AML-193 (cell line): Measurements from ENCODE around the gene MRPL27.

ENCODE experiments used
- DNase-seq, 2 experiments: peaks; one replicate each; lab custom pipeline; 2025; lab: John Stamatoyannopoulos, UW

MRPL27 gene

GRCh38 chr17:50386510-50386909 lies 13.5 kb upstream of the MRPL27 start:
- no peak for DNase-seq

- no peak for DNase-seq
Measured at GRCh38 chr17:50382931-50383330, 9.9 kb upstream of the MRPL27 start.

DNA sequence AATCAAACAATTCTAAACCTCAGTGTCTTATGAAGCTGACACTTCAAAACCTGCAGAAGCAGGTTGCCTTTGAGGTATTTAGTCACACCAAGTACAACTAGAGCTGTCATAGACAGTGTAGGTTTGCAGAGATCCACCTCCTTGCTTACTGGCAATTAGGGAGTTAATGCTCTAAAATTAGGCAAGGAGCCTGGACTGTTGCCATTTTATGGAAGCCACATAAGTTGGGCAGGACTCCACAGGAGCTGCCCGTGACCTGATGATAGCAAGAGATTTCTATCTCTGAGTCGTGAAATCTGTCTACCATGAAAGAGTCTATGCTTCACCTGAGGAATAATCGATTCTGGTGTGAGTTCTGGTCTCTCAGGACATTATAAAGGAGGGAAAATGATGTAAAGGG lies 8.9 kb upstream of the MRPL27 start:
- DNase-seq = no peak

GRCh38 chr17:50381260-50381815 lies 8.4 kb upstream of the MRPL27 start:
- DNase-seq = no peak

GRCh38 chr17:50380369-50381259 lies 7.6 kb upstream of the MRPL27 start:
- no peak for DNase-seq

DNA sequence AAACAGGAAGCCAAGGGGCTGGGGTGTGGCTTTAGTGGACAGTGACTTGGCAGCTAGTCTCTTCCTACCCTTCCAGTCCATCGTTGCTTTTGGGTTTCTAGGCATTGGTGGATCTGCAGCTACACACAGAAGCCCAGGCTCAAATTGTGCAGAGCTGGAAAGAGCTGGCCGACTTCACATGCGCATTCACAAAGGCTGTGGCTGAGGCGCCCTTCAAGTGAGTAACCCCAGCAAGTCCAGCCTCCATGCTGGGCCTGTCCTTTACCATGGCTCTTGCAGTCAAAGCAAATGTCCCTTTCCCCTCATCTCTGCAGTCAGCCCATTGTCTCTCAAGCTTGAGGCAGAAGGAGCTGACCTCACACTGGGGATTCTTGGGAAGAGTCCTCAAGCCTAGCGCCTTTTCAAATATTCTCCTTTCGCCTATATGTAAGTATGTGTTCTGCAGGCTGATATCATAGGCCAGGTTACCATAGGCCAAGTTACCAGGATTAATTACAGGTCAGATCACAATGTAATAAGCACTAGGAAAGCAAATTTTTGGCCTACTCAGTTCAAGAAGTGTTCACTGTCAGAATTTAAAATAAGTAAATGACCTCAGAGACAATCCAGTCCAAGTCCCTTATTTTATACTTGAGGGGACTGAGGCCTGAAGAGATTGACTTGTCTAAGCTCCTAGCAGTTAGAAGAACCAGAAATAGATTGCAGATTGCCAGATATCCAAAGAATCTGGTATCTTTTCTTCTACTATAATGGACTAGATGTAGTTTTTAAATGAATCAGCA lies 6.6 kb upstream of the MRPL27 start:
- no peak for DNase-seq

DNA sequence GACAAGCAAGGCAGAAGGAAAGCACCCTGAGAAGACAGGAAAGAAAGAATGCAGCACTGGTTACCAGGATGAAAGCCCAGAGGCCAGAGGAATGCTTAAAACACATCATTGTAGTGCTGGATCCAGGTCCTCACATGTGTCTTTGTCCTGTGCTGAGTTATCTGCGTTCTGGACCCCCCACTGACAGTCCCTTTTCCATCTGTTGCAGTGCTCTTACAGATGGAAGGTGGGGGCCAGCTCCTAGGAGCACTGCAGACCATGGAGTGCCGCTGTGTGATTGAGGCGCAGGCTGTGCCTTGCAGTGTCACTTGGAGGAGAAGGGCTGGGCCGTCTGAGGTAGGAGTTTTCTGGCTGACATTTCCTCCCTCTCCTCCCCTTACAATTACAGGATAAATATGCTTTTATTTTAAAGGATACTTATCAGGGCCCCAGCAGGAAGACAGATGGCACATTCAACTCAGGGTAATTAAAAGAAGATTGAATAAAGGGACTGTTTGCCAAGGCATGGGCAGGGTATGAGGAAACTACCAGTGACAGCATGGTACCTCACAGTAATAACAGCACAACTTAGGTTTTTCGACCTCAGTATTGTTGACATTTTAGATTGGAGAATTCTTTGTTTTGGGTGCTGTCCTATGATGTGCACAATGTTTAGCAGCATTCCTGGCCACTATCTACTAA lies 3.0 kb upstream of the MRPL27 start:
- no peak for DNase-seq

DNA sequence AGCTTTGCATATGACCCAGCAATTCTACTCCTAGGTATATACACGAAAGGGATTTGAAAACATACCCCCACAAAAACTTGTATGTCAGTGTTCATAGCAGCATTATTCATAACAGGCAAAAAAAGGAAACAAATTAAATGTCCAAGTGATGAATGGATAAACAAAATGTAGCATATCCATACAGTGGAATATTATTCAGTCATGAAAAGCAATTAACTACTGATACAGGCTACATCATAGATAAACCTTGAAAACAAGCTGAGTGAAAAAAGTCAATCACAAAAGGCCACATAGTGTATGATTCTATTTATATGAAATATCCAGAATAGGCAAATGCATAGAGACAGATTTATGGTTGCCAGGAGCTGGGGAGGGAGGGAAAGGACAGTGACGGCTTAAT lies 721 bp upstream of the MRPL27 start:
- DNase-seq = no peak

GRCh38 chr17:50372222-50372757 lies 694 bp downstream of the MRPL27 start:
- no peak for DNase-seq

DNA sequence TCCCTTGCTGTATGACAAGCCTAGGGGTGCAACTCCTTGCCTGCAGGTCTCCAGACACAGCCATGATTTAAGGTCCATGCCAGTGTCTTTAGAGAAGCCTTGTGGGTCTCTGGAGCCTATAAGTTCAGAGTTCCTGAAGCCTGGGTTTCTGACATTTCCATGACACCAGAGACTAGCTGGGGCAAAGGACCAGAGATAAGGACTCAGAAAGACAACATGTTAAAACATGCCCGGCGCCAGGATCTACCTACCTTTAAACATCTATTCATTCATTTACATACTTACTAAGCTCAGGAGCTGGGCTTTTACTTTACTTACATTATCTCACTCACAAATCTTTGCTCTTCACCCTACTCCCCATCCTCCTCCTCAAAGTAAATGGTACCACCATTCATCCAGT lies 1.5 kb downstream of the MRPL27 start:
- no peak for DNase-seq

DNA sequence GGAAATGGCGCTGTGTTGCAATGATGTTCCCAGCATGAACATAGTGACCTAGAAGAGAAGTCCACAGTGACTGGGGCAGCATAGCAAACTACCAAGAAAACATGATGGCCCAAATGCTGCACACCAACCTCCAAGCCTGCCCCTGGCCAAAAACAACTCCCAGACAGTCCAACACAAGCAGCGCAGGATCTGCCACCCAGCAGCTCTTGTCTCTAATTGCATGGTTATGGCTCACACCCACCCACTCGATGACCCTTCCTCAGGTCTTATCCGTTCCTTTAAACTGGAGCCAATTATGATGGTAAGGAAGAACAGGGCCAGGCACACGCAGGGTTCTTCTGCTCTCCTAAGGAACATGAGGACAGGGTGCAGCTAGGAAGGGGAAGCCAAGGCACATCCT lies 2.9 kb downstream of the MRPL27 start:
- no peak for DNase-seq

DNA sequence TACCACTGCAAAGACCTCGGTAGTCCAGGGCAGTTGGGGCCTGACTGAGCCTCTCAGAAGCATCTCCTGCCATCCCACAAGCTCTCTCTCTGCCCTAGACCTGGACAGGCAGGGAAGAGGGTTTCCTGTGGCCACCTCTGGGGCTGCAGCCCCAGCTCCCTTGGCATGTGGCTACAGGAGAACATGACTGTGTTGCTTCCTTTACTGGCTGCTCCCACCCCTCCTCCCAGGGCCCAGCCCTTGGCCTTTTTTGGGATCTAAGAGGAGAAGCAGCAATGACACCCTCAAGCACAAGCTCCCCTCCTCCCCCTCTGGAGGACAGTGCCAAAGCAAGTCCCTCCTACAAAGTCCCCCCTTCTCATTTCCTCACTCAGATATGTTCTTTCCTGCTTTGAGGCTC lies 5.6 kb downstream of the MRPL27 start:
- DNase-seq = no peak

DNA sequence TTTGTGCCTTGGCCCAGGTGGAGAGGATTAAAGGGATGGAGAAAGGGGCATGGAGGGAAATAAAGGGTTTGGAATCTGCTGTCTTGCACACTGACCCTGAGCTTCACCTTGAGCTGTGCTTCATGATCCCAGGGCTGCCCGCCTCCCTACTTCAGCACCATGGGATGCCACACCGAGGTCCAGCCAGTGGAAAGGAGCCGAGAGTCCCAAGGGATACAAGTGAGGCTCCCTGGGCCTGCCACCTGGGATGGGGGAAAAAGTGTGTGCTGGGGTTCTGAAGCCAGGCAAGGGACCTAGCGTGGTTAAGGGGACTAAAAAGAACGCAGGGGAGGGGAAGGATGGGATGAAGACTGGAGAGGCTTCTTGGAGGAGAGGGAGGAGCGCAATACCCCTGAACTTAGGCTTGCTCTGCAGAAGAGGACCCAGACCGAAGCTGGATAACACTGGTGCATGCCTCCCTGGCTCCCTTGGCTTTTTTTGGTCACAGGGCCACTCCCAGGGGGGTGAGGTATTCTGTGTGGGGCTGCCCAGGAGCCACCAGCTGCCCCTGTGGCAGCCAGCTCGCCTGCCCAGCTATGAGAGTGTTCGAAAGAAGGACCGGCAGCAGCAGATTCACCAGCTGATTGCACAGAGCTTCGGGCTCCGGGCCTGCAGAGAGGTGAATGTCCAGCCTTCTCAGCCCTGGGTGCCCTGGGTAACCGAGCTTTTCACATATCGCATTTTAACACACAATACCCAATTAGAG lies 7.2 kb downstream of the MRPL27 start:
- no peak for DNase-seq

DNA sequence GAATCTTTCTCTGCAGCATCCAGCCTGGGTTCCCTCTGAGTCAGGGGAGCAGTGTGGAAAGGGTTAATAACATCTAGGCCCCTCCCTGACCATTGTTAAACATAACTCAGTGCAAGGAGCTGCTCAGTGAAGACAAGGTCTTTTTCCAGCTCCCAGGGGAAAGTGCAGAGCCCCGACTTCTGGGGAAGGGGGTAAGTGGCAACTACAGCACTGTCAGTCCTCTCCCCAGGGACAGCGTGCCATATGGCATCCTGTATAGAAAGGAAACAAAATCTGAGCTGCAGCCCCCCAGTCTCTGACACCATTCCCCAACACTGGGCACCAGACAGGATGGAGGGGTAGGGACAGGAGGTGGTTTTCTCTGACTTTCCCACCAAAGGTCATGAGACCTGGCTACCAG lies 7.8 kb downstream of the MRPL27 start:
- DNase-seq = no peak

GRCh38 chr17:50364715-50365114 lies 8.3 kb downstream of the MRPL27 start:
- DNase-seq = no peak

DNA sequence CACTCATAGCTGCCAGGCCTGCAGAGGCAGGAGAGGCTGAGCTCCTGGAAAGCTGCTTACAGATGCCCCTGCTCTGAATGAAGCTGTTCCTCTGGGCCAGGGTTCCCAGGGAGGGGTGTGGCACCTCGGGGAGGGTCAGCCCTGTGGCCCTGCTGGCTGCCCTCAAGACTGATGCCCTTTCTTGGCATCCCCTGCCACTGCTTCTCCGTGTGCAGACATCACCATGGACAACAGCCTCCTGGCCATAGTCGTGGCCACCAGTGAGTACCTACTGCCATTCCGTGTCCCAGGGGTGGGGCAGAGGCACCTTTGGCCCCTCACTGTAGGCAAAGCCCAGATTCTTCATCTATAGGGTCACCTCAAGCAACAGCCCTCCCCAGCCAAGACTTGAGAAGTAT lies 8.9 kb downstream of the MRPL27 start:
- DNase-seq = no peak

- DNase-seq = no peak
Measured at GRCh38 chr17:50363217-50364060, 9.5 kb downstream of the MRPL27 start.

DNA sequence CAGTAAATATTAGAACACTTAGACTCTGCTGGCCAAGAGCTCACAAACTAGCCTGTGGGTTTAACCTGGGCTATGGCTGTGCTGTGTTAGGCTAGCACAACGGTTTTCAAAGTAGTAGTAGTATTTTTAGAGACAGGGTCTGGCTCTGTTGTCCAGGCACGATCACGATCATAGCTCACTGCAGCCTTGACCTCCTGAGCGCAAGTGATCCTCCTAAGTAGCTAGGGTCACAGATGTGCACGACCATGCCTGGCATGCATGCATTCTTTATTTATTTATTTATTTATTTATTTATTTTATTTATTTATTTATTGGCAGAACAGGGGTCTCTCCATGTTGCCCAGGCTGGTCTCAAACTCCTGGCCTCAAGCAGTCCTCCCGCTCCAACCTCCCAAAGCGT lies 10.3 kb downstream of the MRPL27 start:
- DNase-seq = no peak

DNA sequence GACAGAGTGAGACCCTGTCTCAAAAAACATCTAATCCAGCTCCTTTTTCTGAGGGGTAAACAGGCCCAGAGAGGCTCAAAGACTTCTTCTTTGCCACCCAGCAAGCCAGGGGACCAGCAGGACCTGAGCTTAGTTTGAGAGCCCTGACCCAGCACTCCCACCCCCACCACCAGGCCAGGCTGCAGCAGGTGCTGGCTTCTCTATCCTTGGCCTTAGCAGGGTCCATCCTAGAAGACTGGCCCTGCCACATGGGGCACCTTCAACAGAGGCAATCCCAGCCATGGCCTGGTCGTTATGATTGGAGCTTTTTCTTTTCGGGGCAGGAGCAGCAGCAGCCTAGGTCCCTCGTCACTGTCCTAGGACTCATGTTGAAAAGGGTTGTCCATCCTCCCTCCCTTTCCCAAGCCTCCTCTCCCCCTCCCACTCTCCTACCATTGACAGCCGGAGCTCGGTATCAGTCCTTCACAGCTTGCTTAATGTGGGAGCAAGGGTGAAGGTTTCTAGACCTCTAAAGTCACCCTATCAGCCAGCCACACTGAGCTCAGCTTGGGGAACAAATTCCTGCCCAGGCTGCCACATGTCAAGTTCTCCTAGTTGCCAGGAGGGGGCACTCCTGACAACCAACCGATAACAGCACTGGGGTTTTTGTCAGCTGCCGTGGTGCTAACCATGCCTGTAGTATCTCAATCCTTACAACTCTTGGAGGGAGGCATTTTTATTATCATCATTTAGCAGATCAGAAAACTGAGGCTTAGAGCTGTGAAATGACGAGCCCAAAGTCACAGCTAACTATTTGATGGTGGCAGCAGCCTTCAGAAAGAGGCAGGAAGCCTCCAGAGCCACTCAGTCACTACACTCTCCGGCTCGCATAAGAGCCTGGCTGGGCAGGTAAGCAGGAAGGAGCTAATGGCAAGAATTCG lies 11.2 kb downstream of the MRPL27 start:
- DNase-seq = peak; percentile 80 to 81
